Left lung (tissue), 10 donors: ENCODE measurements around the gene FRS2. TPM values are rescaled to one million over a fixed set of nuclear protein-coding genes. Genes with fewer than 3 reads are reported as not detected.

ENCODE experiments used
- ATAC-seq: fragments of 200-7000 bp; cut with Tn5 transposase; one replicate; pipeline ENCODE4 v1.9.1; 2020; ENCODE audit warnings: moderate library complexity
- DNase-seq, 4 donors: peaks; one replicate each; pipeline ENCODE4 v3.0.0-alpha.2; 2013 to 2020
- H3K27ac ChIP-seq, 2 donors: fragments of 200-600 bp; sonication (generic) in 1 of 2; one replicate each; pipeline versions ENCODE4 v1.5.0 to v1.8.0; 2020 to 2021
- H3K27me3 ChIP-seq, 2 donors: fragments of 200-600 bp; sonication (generic) in 1 of 2; one replicate each; pipeline versions ENCODE4 v1.5.0 to v1.8.0; 2020 to 2021
- H3K36me3 ChIP-seq, 2 donors: fragments of 200-600 bp; sonication (generic) in 1 of 2; one replicate each; pipeline versions ENCODE4 v1.5.0 to v1.8.0; 2020 to 2021
- H3K4me1 ChIP-seq, 2 donors: fragments of 200-600 bp; one replicate each; pipeline ENCODE4 v1.8.0; 2021
- H3K4me3 ChIP-seq, 2 donors: fragments of 200-600 bp; sonication (generic) in 1 of 2; one replicate each; pipeline versions ENCODE4 v1.5.0 to v1.8.0; 2020 to 2021; ENCODE audit warnings: mild to moderate bottlenecking in 1 of 2
- H3K9me3 ChIP-seq, 2 donors: fragments of 200-600 bp; sonication (generic) in 1 of 2; one replicate each; pipeline versions ENCODE4 v1.5.0 to v1.8.0; 2020 to 2021
- CTCF ChIP-seq, 2 donors: fragments of 200-600 bp; sonication (generic) in 1 of 2; IDR thresholded peaks; one replicate each; pipeline versions ENCODE4 v1.5.0 to v1.8.0; 2021; ENCODE audit warnings: antibody characterized with exemption in 2 of 2
- intact Hi-C, 2 donors: fragments of 100-400 bp; cut with DNase I; formaldehyde crosslinking; loops; one replicate each; pipeline versions ENCODE4 v1.11.2 to v1.14.2; 2022
- polyA plus RNA-seq, 6 donors: library from polyadenylated mRNA; unstranded; fragments of 120-200 nt; gene quantifications; one replicate each; pipeline ENCODE4 v1.2.1, GENCODE V29; 2013; ENCODE audit not compliant: insufficient read length in 6 of 6
- total RNA-seq, 2 donors: library from RNA; stranded (reverse); fragmentation: NEBNext Ultra II Directional; extraction: Animal tissue kit (Norgen Biotek cat#: 25700); gene quantifications; one replicate each; pipeline ENCODE4 v1.2.1, GENCODE V29; 2021
- donor health status: DM: no; HTN: yes; CAD: no.
- donor health status: DM: no; HTN: no; CAD: no.

The FRS2 gene
- total and polyA plus RNA-seq, 8 donors = 28.9 to 49.4 (median 43.6) TPM

- H3K27me3 ChIP-seq = no peaks in the 10 kb centered on the region
- ATAC-seq = peak; percentile 53
- intact Hi-C loops = no loop called here
- no peak overlapping the region for H3K27ac ChIP-seq
- no peaks in the 10 kb centered on the region for H3K36me3 ChIP-seq
- TF ChIP-seq CTCF (IDR thresholded peaks at IDR 0.05) = no peak
- H3K4me3 ChIP-seq = no peak overlapping the region
- no peak for DNase-seq
- no peaks in the 10 kb centered on the region for H3K9me3 ChIP-seq
- H3K4me1 ChIP-seq = peaks cover 6 to 29% of the 10 kb centered on the region in 2 donors
Measured at GRCh38 chr12:69515394-69515930, 45.3 kb downstream of the FRS2 start.

GRCh38 chr12:69516950-69517349 is 46.8 kb downstream of the FRS2 start:
- DNase-seq (no peak), ATAC-seq (no peak)
- Histone ChIP-seq H3K27ac (no peak overlapping the region), H3K4me3 (no peak overlapping the region), H3K9me3 (peaks cover 0 to 3% of the 10 kb centered on the region in 2 donors), H3K27me3 (no peaks in the 10 kb centered on the region), H3K4me1 (peaks cover 0 to 26% of the 10 kb centered on the region in 2 donors), H3K36me3 (no peaks in the 10 kb centered on the region)
- TF ChIP-seq CTCF (IDR thresholded peaks at IDR 0.05) = no peak
- intact Hi-C loops = no loop called here

- no peaks in the 10 kb centered on the region for H3K27me3 ChIP-seq
- peaks cover 0 to 4% of the 10 kb centered on the region in 2 donors for H3K9me3 ChIP-seq
- no peak overlapping the region for H3K4me3 ChIP-seq
- no peak for TF ChIP-seq CTCF (IDR thresholded peaks at IDR 0.05)
- DNase-seq (no peak), ATAC-seq (no peak)
- peaks cover 0 to 23% of the 10 kb centered on the region in 2 donors for H3K4me1 ChIP-seq
- no peak overlapping the region for H3K27ac ChIP-seq
- intact Hi-C loops = no loop called here
- H3K36me3 ChIP-seq = no peaks in the 10 kb centered on the region
Measured at GRCh38 chr12:69517406-69517805, 47.2 kb downstream of the FRS2 start.

- intact Hi-C loops = no loop called here
- Histone ChIP-seq H3K36me3 (no peaks in the 10 kb centered on the region), H3K27me3 (no peaks in the 10 kb centered on the region), H3K4me3 (no peak overlapping the region), H3K9me3 (peaks cover 0 to 10% of the 10 kb centered on the region in 2 donors), H3K27ac (no peak overlapping the region), H3K4me1 (peaks cover 0 to 17% of the 10 kb centered on the region in 2 donors)
- no peak for ATAC-seq
- no peak for DNase-seq
- TF ChIP-seq CTCF (IDR thresholded peaks at IDR 0.05) = no peak
Measured at GRCh38 chr12:69519871-69520270, 49.7 kb downstream of the FRS2 start.

GRCh38 chr12:69523433-69524330 is 53.5 kb downstream of the FRS2 start:
- H3K27me3 ChIP-seq = no peaks in the 10 kb centered on the region
- no peak overlapping the region for H3K4me3 ChIP-seq
- DNase-seq (no peak), ATAC-seq (no peak)
- peaks cover 0 to 10% of the 10 kb centered on the region in 2 donors for H3K9me3 ChIP-seq
- H3K4me1 ChIP-seq = peaks cover 0 to 6% of the 10 kb centered on the region in 2 donors
- intact Hi-C loops = no loop called here
- H3K36me3 ChIP-seq = no peaks in the 10 kb centered on the region
- no peak for TF ChIP-seq CTCF (IDR thresholded peaks at IDR 0.05)
- no peak overlapping the region for H3K27ac ChIP-seq
